Iris pigment epithelial cell (primary cell): ENCODE measurements around the gene NFIB.

Source experiments
- DNase-seq: peaks from one replicate; pipeline ENCODE4 v3.0.0-alpha.2; 2011; ENCODE audit warnings: low read depth

NFIB gene

DNA sequence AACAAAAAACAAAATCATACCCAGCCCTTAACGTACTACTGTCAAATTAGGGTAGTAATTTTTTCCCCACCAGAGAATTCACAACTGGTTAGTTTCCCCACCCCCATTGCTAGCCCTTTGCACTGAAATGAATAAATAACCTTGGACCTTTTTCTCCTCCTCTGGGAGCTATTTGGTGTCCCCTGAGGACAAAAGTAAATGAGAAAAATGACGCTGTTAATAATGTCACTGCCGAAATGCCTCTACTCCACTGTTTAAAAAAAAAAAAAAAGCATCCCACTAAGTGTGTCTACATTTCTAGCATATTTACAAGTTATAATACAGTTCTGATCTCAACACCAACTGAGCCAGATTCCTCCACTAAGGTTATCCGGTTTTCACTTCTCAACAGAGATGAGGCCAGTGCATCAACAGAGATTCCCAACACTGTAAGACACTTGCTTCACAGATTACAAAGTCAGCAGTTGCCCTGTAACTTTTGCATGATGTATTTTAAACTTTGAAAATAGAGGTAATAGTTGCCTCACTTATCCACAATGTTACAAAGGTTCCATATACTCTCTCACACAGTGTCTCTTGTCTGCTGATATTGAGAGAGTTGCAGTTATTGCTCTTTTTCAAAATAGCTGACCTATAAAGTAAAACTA lies 5.1 kb upstream of the NFIB start:
- no peak for DNase-seq

GRCh38 chr9:14318361-14318760 lies 4.4 kb upstream of the NFIB start:
- DNase-seq: no peak

DNA sequence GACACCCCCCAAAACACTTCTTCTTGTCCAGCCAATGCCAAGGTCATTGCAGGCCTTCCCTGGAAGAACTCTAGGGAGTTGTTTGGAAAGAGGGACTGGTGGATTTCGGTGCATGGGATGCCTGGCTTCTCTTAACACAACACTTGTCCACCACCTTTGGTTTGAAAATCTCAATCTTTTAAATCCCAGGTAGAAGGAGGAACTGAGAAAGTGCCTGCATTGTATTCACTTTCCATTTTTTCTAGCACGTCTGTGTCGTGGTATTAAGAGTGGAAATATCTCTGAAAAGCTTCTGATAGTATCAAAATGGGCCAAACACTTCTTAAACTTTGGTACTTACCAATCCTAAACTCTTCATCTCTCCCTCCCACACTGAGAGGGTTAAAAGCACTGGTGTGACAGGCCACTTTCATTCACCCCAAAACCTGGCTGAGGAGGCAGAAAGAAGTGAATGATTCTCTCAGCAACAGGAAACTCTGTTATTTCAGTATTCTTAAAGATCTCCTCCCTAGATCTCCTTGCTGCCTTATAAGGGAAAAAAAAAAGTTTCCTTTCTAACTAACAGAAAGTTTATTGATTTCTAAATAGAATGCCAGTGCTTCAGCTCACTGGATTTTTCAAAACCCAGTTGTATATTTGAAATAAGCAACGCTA lies 3.9 kb upstream of the NFIB start:
- no peak for DNase-seq

DNA sequence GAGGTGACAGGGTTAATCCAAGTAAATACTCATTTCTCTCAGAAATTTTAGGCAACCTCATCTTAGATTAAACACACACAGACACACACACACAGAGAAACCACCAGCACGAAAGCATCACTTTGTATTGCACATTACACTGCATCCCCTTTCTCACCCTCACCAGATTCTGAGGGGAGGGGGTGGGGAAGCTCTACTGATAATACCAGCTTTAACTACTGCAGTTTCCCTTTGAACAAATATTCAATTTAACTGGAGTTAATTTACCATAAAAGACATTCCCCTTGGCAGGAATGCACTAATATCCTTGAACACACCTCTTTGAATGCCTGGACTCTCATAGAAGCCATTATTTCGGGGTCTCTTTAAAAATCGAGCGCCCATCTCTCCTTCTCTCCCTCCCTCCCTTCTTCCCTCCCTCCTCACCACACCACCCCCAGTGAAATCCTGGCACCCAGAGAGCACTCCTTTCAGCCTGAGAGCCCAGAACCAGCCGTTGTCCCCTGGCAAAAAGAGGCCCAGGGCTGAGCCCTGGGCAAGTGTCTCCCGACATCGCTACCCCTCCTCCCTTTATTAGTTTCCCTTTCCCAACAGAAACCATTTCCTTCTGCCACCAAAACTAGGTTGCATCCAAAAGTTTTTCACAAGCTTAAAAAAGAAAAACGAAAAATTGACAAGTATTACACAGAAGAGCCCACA lies 2.8 kb upstream of the NFIB start:
- DNase-seq: no peak

- peak; percentile 54 for DNase-seq
Measured at GRCh38 chr9:14315875-14316601, 2.1 kb upstream of the NFIB start.

DNA sequence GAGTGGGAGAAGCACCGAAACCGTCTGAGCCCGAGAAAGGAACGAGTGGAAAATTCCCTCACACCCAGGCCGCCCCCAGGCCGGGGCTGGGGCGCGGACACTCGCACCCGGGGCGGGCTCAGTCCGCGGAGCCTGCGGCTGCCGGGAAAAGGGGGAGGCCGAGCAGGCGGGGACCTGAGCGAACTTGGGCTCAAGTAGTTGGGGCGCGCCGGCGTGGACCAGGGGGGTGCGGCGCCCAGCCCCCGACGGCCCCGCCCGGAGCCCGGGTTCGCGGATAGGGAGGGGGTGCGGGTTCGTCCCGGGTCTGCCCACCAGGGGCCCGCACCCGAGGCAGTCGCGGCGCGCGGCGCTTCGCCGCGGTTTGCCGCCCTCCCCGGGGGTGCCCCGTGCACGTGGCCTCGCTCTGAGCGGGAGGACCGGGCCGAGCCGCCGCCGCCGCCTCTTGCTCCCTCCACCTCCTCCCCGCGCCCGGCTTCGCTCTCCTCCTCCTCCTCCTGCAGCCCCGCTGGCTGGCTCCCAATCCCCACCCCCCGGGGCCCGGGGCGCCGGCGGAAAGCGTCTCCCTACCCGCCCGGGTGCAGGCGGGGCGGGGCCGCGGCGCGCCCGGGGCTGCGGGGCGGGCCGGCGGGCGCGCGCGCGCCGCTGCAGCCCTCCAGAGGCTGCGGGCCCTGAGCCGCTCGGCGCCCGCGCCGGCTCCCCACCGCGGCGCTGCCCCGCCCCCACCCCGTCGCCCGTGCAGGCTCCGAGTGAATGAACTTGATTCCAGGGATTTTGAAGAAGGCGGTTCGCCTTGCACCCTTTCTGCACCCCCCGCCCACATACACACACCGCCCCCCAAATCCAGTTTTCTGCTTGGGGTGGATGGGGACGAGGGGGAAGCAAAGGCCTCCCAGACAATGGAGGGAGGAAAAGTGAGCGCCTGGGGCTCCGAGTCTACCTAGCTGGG lies 1.3 kb upstream of the NFIB start:
- peak; percentile 93 for DNase-seq

- DNase-seq: peak; percentile 96
Measured at GRCh38 chr9:14314424-14314928, 535 bp upstream of the NFIB start.

GRCh38 chr9:14313378-14313940 lies 482 bp downstream of the NFIB start:
- DNase-seq: peak; percentile 73

GRCh38 chr9:14312719-14313377 lies 1.1 kb downstream of the NFIB start:
- no peak for DNase-seq

- no peak for DNase-seq
Measured at GRCh38 chr9:14311956-14312685, 1.8 kb downstream of the NFIB start.

DNA sequence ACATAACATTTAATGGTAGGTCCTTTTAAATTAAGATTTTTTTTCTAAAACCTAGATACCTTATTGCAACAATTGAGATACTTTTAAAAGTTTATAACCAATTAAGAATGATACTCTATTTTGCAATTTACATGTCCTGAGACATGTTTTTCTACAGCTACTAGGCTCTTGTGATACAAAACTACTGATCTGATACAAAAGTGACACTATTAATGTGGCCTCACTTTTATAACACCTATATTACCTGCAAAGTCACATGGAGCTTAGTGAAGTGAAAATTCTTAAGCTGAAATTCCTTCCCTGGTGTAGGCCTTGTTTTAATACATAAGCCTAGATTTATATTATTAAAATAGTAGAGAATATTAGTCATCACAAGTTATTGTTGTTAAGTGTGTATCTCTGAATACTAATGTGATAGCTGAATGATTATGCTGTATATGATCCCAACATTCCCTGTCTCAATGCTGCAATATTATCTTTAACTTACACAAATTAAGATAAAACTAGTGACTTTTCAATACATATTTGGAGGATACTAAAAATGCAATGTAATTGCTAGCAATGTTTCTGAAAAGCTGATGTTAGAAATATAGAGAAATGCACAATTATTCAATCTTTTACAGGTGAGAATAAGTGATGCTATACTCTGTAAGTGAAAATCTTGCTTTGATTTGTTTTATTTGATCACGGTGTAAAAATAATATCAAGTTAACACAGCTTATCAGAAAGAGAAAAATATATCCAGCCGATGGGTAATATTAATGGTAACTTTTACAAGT lies 2.6 kb downstream of the NFIB start:
- DNase-seq: no peak

DNA sequence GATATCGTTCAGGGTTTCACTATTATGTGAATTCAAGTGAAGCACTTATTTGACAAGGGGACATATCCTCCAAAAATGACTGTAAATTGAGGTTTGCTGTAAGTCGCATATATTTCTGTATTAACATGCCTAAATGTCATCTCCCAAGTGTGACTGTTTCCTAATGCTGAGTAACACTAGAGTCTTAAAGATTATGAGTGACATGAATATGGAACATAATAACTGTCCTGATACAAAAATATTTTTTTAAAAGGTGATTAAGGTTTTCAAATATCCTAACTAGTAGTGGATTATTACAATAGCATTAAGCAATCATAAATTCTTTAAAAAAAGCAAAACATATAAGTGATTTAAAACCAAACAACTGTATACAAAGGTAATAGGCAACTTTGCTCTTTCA lies 3.6 kb downstream of the NFIB start:
- DNase-seq: no peak

DNA sequence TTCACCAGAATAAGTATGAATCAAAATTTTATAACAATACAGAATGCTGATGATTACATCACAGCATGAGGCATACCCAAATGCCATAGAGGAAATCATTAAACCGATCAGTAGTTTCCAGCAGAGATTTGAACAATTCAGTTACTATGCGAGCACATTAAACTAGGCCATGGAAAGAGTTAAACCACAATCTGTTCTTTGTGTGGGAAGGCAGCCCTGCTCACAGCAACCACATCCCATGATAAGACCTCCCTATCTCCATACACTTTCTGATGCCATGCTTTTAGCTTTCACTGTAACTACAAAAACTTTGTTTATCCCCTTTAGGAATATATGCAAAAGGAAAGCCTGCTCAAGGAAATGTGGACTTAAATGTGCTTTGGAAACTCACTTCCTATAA lies 4.5 kb downstream of the NFIB start:
- DNase-seq: peak; percentile 88

- no peak for DNase-seq
Measured at GRCh38 chr9:14308853-14309145, 5.1 kb downstream of the NFIB start.

- no peak for DNase-seq
Measured at GRCh38 chr9:14307989-14308852, 5.7 kb downstream of the NFIB start.

GRCh38 chr9:14306672-14307660 lies 7.0 kb downstream of the NFIB start:
- no peak for DNase-seq

GRCh38 chr9:14306188-14306587 lies 7.8 kb downstream of the NFIB start:
- no peak for DNase-seq
